ENCODE data around the gene PLA2G2F.

DNA sequence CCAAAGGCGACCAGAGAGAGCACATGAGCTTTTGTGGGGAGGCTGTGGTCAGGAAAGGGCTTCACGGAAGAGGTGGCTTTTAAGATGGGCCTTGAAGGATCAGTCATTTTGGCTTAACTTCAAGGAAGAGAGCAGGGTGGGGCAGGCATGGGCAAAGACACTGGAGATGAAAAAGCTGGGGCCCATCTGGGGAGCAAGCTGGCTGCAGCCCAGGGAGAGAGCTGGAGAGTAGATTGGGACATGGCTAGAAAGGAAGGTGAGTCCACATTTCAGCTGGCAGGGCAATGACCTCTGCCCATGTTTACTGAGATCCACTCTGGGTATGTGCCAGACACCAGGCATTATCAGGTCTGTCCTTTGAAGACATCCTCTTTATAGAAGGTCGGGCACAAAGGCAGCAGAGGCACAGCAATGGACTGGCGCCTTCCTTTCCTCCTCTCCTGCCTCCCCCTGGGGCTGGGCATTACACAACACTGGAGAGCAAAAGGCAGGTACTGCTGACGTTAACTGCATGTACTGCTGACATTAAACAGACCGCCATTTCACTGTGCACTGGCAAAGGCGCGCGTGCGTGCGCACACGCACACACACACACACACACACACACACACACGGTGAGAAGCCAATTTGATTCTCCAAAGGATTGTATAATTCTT lies 44.6 kb downstream of the PLA2G2F start:
- no peak for TF ChIP-seq POLR2A (IDR thresholded peaks at IDR 0.05)
- TF ChIP-seq, protein P1, sequence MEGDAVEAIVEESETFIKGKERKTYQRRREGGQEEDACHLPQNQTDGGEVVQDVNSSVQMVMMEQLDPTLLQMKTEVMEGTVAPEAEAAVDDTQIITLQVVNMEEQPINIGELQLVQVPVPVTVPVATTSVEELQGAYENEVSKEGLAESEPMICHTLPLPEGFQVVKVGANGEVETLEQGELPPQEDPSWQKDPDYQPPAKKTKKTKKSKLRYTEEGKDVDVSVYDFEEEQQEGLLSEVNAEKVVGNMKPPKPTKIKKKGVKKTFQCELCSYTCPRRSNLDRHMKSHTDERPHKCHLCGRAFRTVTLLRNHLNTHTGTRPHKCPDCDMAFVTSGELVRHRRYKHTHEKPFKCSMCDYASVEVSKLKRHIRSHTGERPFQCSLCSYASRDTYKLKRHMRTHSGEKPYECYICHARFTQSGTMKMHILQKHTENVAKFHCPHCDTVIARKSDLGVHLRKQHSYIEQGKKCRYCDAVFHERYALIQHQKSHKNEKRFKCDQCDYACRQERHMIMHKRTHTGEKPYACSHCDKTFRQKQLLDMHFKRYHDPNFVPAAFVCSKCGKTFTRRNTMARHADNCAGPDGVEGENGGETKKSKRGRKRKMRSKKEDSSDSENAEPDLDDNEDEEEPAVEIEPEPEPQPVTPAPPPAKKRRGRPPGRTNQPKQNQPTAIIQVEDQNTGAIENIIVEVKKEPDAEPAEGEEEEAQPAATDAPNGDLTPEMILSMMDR (IDR thresholded peaks at IDR 0.05) = no peak

Measured in uterus (tissue), 2 donors.